Measurements from ENCODE around the gene HOXA3. TPM values are rescaled to one million over a fixed set of nuclear protein-coding genes. Genes with fewer than 3 reads are reported as not detected.

Gene HOXA3
- total and polyA plus RNA-seq, 2 of the 13 experiments (the other 11 are each of a cell fraction or from before 2014, with no cell fraction given): 2.9 to 4.6 TPM

DNA sequence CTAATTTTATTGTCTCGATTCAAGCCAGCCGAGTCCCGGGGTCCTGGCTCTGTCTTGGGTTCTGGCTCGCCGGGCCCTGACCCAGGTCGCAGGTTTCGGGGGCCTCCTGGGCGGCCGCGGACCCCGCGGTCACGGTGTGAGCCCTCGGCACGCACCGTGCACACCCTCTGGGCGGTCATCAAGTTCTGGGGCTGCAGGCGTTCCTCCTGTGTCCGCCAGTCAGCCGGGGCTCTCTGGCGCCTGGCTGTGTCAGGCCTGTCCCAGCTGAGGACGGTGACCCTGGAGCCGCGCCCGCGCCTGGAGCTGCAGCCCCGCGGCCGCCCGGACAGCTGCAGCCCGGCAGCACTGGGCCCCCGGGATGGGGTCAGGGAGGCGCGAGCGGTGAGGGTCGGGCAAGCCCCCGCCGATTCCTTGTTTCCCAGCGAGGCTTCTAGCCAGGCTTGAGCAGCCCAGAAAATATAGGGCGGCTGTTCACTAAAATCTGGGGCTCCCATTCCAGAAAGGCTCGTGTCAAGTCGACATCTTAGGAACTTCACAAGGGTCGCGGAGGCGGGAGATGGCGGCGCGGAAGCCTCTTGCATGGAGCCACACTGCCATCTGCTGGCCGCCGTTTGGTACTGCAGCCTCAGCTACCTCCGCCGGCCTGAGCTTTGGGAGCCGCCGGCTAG lies 8.3 kb upstream of the HOXA3 start (continued):
- TF ChIP-seq, protein P1, sequence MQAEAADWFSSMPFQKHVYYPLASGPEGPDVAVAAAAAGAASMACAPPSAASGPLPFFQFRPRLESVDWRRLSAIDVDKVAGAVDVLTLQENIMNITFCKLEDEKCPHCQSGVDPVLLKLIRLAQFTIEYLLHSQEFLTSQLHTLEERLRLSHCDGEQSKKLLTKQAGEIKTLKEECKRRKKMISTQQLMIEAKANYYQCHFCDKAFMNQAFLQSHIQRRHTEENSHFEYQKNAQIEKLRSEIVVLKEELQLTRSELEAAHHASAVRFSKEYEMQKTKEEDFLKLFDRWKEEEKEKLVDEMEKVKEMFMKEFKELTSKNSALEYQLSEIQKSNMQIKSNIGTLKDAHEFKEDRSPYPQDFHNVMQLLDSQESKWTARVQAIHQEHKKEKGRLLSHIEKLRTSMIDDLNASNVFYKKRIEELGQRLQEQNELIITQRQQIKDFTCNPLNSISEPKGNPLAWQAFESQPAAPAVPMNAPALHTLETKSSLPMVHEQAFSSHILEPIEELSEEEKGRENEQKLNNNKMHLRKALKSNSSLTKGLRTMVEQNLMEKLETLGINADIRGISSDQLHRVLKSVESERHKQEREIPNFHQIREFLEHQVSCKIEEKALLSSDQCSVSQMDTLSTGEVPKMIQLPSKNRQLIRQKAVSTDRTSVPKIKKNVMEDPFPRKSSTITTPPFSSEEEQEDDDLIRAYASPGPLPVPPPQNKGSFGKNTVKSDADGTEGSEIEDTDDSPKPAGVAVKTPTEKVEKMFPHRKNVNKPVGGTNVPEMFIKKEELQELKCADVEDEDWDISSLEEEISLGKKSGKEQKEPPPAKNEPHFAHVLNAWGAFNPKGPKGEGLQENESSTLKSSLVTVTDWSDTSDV (CRISPR knock-in tag; IDR thresholded peaks at IDR 0.05): no peak
- TF ChIP-seq MTA1 (CRISPR knock-in tag; IDR thresholded peaks at IDR 0.05; ENCODE audit: borderline replicate concordance): no peak
- TF ChIP-seq KDM2A (CRISPR knock-in tag; IDR thresholded peaks at IDR 0.05; ENCODE audit: borderline replicate concordance, low read depth): peak; percentile 82
- peak; percentile 51; the same call in 1 of the 2 replicates for TF ChIP-seq GABPB1 (CRISPR knock-in tag; IDR thresholded peaks at IDR 0.05)
- 0 out of 2 replicates have a peak, but pooled peaks have one; percentile 34 for TF ChIP-seq ZNF746 (CRISPR knock-in tag; IDR thresholded peaks at IDR 0.05)
- TF ChIP-seq, protein P2, sequence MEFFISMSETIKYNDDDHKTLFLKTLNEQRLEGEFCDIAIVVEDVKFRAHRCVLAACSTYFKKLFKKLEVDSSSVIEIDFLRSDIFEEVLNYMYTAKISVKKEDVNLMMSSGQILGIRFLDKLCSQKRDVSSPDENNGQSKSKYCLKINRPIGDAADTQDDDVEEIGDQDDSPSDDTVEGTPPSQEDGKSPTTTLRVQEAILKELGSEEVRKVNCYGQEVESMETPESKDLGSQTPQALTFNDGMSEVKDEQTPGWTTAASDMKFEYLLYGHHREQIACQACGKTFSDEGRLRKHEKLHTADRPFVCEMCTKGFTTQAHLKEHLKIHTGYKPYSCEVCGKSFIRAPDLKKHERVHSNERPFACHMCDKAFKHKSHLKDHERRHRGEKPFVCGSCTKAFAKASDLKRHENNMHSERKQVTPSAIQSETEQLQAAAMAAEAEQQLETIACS (CRISPR knock-in tag; IDR thresholded peaks at IDR 0.05): 0 out of 2 replicates have a peak, but pooled peaks have one; percentile 45
- TF ChIP-seq THAP11 (CRISPR knock-in tag; IDR thresholded peaks at IDR 0.05): 0 out of 2 replicates have a peak, but pooled peaks have one; percentile 19
- TF ChIP-seq KAT8 (CRISPR knock-in tag; IDR thresholded peaks at IDR 0.05): peak; percentile 94
- TF ChIP-seq, protein P3, sequence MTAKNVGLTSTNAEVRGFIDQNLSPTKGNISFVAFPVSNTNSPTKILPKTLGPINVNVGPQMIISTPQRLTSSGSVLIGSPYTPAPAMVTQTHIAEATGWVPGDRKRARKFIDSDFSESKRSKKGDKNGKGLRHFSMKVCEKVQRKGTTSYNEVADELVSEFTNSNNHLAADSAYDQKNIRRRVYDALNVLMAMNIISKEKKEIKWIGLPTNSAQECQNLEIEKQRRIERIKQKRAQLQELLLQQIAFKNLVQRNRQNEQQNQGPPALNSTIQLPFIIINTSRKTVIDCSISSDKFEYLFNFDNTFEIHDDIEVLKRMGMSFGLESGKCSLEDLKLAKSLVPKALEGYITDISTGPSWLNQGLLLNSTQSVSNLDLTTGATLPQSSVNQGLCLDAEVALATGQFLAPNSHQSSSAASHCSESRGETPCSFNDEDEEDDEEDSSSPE (CRISPR knock-in tag; IDR thresholded peaks at IDR 0.05): peak; percentile 71; the same call in 1 of the 2 replicates
- TF ChIP-seq, protein P4, sequence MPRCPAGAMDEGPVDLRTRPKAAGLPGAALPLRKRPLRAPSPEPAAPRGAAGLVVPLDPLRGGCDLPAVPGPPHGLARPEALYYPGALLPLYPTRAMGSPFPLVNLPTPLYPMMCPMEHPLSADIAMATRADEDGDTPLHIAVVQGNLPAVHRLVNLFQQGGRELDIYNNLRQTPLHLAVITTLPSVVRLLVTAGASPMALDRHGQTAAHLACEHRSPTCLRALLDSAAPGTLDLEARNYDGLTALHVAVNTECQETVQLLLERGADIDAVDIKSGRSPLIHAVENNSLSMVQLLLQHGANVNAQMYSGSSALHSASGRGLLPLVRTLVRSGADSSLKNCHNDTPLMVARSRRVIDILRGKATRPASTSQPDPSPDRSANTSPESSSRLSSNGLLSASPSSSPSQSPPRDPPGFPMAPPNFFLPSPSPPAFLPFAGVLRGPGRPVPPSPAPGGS (CRISPR knock-in tag; IDR thresholded peaks at IDR 0.05): 0 out of 2 replicates have a peak, but pooled peaks have one; percentile 67
- peak; percentile 96 for TF ChIP-seq STAG1 (CRISPR knock-in tag; IDR thresholded peaks at IDR 0.05)
- TF ChIP-seq PHF20 (CRISPR knock-in tag; IDR thresholded peaks at IDR 0.05): no peak; the same call in 1 of the 2 replicates
- TF ChIP-seq, protein P5, sequence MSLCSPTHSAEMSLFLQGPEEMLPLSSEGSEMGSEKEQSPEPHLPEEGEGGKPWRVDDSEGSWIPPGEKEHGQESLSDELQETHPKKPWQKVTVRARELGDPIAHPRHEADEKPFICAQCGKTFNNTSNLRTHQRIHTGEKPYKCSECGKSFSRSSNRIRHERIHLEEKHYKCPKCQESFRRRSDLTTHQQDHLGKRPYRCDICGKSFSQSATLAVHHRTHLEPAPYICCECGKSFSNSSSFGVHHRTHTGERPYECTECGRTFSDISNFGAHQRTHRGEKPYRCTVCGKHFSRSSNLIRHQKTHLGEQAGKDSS (CRISPR knock-in tag; IDR thresholded peaks at IDR 0.05; ENCODE audit: borderline replicate concordance, low read depth): peak; percentile 28; the same call in 1 of the 2 replicates
- TF ChIP-seq, protein P6, sequence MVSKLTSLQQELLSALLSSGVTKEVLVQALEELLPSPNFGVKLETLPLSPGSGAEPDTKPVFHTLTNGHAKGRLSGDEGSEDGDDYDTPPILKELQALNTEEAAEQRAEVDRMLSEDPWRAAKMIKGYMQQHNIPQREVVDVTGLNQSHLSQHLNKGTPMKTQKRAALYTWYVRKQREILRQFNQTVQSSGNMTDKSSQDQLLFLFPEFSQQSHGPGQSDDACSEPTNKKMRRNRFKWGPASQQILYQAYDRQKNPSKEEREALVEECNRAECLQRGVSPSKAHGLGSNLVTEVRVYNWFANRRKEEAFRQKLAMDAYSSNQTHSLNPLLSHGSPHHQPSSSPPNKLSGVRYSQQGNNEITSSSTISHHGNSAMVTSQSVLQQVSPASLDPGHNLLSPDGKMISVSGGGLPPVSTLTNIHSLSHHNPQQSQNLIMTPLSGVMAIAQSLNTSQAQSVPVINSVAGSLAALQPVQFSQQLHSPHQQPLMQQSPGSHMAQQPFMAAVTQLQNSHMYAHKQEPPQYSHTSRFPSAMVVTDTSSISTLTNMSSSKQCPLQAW (CRISPR knock-in tag; IDR thresholded peaks at IDR 0.05): peak; percentile 40; the same call in 1 of the 2 replicates
- 0 out of 2 replicates have a peak, but pooled peaks have one; percentile 21 for TF ChIP-seq MXD4 (CRISPR knock-in tag; IDR thresholded peaks at IDR 0.05)
- 0 out of 2 replicates have a peak, but pooled peaks have one; percentile 43 for TF ChIP-seq ZSCAN25 (CRISPR knock-in tag; IDR thresholded peaks at IDR 0.05)
- TF ChIP-seq ZNF629 (CRISPR knock-in tag; conservative IDR thresholded peaks at IDR 0.05): no peak
- TF ChIP-seq ZMYM4 (CRISPR knock-in tag; IDR thresholded peaks at IDR 0.05): 0 out of 2 replicates have a peak, but pooled peaks have one; percentile 26

All from HepG2 (cell line).